ENCODE measurements around the gene FOXD4L1.
"Not testable (repeated sequence)": the region's sequence is repeated elsewhere in the genome, so short reads cannot be mapped to it uniquely, and the experiment has no call there.

- TF ChIP-seq CTCF, EP300, POLR2A, POLR2AphosphoS5 (IDR thresholded peaks at IDR 0.05): not testable (repeated sequence)
These were observed 17.0 kb downstream of the FOXD4L1 start for GRCh38 chr2:113515457-113515856.

Data from stomach (tissue), 4 donors.